Effector memory CD4-positive, alpha-beta T cell (primary cell): Measurements from ENCODE around the gene KRT73.

Source experiments
- DNase-seq, 3 donors: peaks; one replicate each; pipeline ENCODE4 v3.0.0-alpha.2; 2020
- H3K27ac ChIP-seq: 2 replicates; pipeline ENCODE4 v1.7.0; 2013; ENCODE audit warnings: mild to moderate bottlenecking, low read length, moderate library complexity; ENCODE audit not compliant: insufficient read depth, poor library complexity, severe bottlenecking
- H3K27me3 ChIP-seq: replicated peaks from 2 replicates; pipeline ENCODE4 v1.7.0; 2013; ENCODE audit warnings: mild to moderate bottlenecking, low read length; ENCODE audit not compliant: insufficient read depth, control insufficient read depth, poor library complexity, severe bottlenecking
- H3K36me3 ChIP-seq: 2 replicates; pipeline ENCODE4 v1.7.0; 2013; ENCODE audit warnings: mild to moderate bottlenecking, low read length, moderate library complexity; ENCODE audit not compliant: control insufficient read depth, insufficient read depth
- H3K4me1 ChIP-seq: 2 replicates; pipeline ENCODE4 v1.7.0; 2013; ENCODE audit warnings: low read length, mild to moderate bottlenecking; ENCODE audit not compliant: control insufficient read depth, insufficient read depth, poor library complexity, severe bottlenecking
- H3K4me3 ChIP-seq: 2 replicates; pipeline ENCODE4 v1.7.0; 2013; ENCODE audit warnings: low read length, low read depth, mild to moderate bottlenecking; ENCODE audit not compliant: insufficient read depth, poor library complexity, severe bottlenecking
- H3K9me3 ChIP-seq: 2 replicates; pipeline ENCODE4 v1.7.0; 2013; ENCODE audit warnings: mild to moderate bottlenecking, low read length, moderate library complexity; ENCODE audit not compliant: control insufficient read depth

The KRT73 gene

GRCh38 chr12:52564582-52564981, 53.8 kb downstream of the KRT73 start:
- H3K27me3 ChIP-seq: no peaks in the 10 kb centered on the region
- no peaks in the 10 kb centered on the region for H3K36me3 ChIP-seq
- no peaks in the 10 kb centered on the region for H3K9me3 ChIP-seq
- H3K27ac ChIP-seq: no peak overlapping the region
- no peak for DNase-seq
- H3K4me3 ChIP-seq: no peak overlapping the region
- no peaks in the 10 kb centered on the region for H3K4me1 ChIP-seq

GRCh38 chr12:52561880-52562449, 56.4 kb downstream of the KRT73 start:
- H3K27ac ChIP-seq: no peak overlapping the region
- DNase-seq: no peak

DNA sequence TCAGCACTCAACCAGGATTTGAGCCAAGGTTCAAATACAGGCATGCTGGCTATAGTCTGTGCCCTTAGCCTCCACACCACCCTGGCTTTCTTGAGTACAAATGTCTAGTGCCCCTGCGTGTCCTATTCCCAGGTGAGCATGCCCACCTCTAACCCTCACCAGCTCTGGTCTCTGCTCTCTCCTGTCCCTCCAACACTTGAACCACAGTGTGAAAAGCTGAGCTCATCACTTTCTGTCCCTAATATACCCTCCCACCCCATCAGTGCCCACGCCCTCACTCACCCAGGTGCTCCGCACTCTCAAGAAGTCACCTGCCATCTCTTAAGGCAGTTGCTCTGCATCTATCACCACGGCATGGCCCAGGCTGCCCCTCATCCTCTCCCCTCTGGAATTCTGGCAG, 58.4 kb downstream of the KRT73 start:
- H3K4me1 ChIP-seq: no peaks in the 10 kb centered on the region
- no peak for DNase-seq
- no peaks in the 10 kb centered on the region for H3K36me3 ChIP-seq
- no peak overlapping the region for H3K27ac ChIP-seq
- no peaks in the 10 kb centered on the region for H3K9me3 ChIP-seq
- no peaks in the 10 kb centered on the region for H3K27me3 ChIP-seq
- H3K4me3 ChIP-seq: no peak overlapping the region

More at GRCh38 chr12:52561880-52562449, 56.4 kb downstream of the KRT73 start:
- no peaks in the 10 kb centered on the region for H3K9me3 ChIP-seq
- H3K27me3 ChIP-seq: no peaks in the 10 kb centered on the region
- H3K36me3 ChIP-seq: no peaks in the 10 kb centered on the region
- H3K4me3 ChIP-seq: no peak overlapping the region
- no peaks in the 10 kb centered on the region for H3K4me1 ChIP-seq

DNA sequence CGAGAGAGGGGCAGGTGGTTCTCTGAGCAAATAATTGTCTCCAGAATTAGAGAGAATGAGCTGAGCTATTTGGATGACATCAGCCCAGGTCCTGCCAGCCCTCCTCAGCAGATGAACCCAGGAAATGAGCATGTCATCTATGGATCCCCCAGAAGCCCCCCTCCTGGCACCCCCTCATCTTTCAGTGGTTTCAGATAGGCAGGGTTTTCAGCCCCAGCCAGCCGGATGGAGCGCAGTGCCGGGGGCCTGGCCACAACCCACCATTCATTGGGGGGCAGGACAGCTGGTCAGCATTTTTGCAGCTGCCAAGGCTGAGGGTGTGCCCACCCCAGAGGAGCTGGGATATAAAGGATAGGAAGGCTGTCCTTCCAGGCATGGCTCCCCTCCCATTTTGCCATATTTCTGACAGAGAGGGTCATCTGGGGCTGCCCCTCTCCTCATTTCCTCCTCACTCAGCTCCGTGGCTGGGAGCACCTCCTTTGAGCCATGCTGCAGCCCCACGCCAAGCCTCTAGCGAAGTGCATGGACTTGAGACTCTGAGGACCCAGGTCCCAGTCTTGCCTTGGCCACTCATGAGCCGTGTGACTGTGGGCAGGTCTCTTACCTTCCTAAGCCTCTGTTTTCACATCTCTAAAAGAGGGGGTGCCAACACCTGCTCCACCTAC, 59.4 kb downstream of the KRT73 start:
- no peak for DNase-seq
- Histone ChIP-seq H3K27ac (no peak overlapping the region), H3K36me3 (no peaks in the 10 kb centered on the region), H3K9me3 (no peaks in the 10 kb centered on the region), H3K4me3 (no peak overlapping the region), H3K4me1 (no peaks in the 10 kb centered on the region), H3K27me3 (no peaks in the 10 kb centered on the region)
